ENCODE data around the gene PGLYRP2. TPM values are rescaled to one million over a fixed set of nuclear protein-coding genes. Genes with fewer than 3 reads are reported as not detected.

Gene PGLYRP2
- total and polyA plus RNA-seq, 2 donors: 0.14 to 0.71 TPM

- WGBS: 98% methylated on average over 13 of the region's 13 CpGs
- Histone ChIP-seq H3K4me1 (ENCODE audit: control insufficient read depth in 2 of 2, insufficient read depth in 2 of 2, low read length in 2 of 2) (peaks cover 2 to 6% of the 10 kb centered on the region in 2 donors), H3K36me3 (ENCODE audit: control insufficient read depth in 2 of 2, insufficient read depth in 2 of 2, low read length in 1 of 2) (peaks cover 69 to 70% of the 10 kb centered on the region in 2 donors), H3K9me3 (ENCODE audit: control insufficient read depth in 2 of 2, insufficient read depth in 1 of 2, low read length in 1 of 2) (peaks cover 5 to 10% of the 10 kb centered on the region in 2 donors), H3K4me3 (ENCODE audit: low read length in 2 of 2) (no peak overlapping the region), H3K27ac (ENCODE audit: low read depth in 1 of 2, low read length in 1 of 2) (no peak overlapping the region), H3K27me3 (ENCODE audit: control insufficient read depth in 2 of 2, insufficient read depth in 1 of 2, low read length in 1 of 2) (no peaks in the 10 kb centered on the region)
- no peak for DNase-seq (ENCODE audit: low read depth in 6 of 9, low spot score in 9 of 9)
Measured at GRCh38 chr19:15424121-15424520, 55.2 kb downstream of the PGLYRP2 start.

GRCh38 chr19:15423130-15423529, 56.2 kb downstream of the PGLYRP2 start:
- Histone ChIP-seq H3K9me3 (ENCODE audit: control insufficient read depth in 2 of 2, insufficient read depth in 1 of 2, low read length in 1 of 2) (peaks cover 5 to 10% of the 10 kb centered on the region in 2 donors), H3K4me1 (ENCODE audit: control insufficient read depth in 2 of 2, insufficient read depth in 2 of 2, low read length in 2 of 2) (peaks cover 2 to 7% of the 10 kb centered on the region in 2 donors), H3K27ac (ENCODE audit: low read depth in 1 of 2, low read length in 1 of 2) (no peak overlapping the region), H3K36me3 (ENCODE audit: control insufficient read depth in 2 of 2, insufficient read depth in 2 of 2, low read length in 1 of 2) (peaks cover 61 to 65% of the 10 kb centered on the region in 2 donors), H3K27me3 (ENCODE audit: control insufficient read depth in 2 of 2, insufficient read depth in 1 of 2, low read length in 1 of 2) (no peaks in the 10 kb centered on the region), H3K4me3 (ENCODE audit: low read length in 2 of 2) (no peak overlapping the region)
- DNase-seq (ENCODE audit: low read depth in 6 of 9, low spot score in 9 of 9): no peak
- WGBS: 98% methylated on average over 6 of the region's 6 CpGs

- Histone ChIP-seq H3K4me3 (ENCODE audit: low read length in 2 of 2) (no peak overlapping the region), H3K4me1 (ENCODE audit: control insufficient read depth in 2 of 2, insufficient read depth in 2 of 2, low read length in 2 of 2) (peaks cover 7 to 10% of the 10 kb centered on the region in 2 donors), H3K27me3 (ENCODE audit: control insufficient read depth in 2 of 2, insufficient read depth in 1 of 2, low read length in 1 of 2) (no peaks in the 10 kb centered on the region), H3K36me3 (ENCODE audit: control insufficient read depth in 2 of 2, insufficient read depth in 2 of 2, low read length in 1 of 2) (peaks cover 55 to 58% of the 10 kb centered on the region in 2 donors), H3K9me3 (ENCODE audit: control insufficient read depth in 2 of 2, insufficient read depth in 1 of 2, low read length in 1 of 2) (peaks cover 5 to 10% of the 10 kb centered on the region in 2 donors), H3K27ac (ENCODE audit: low read depth in 1 of 2, low read length in 1 of 2) (no peak overlapping the region)
- WGBS: 95% methylated on average over 22 of the region's 22 CpGs
- DNase-seq (ENCODE audit: low read depth in 6 of 9, low spot score in 9 of 9): no peak
Measured at GRCh38 chr19:15422296-15423075, 56.8 kb downstream of the PGLYRP2 start.

- Histone ChIP-seq H3K4me3 (ENCODE audit: low read length in 2 of 2) (no peak overlapping the region), H3K9me3 (ENCODE audit: control insufficient read depth in 2 of 2, insufficient read depth in 1 of 2, low read length in 1 of 2) (peaks cover 5 to 10% of the 10 kb centered on the region in 2 donors), H3K36me3 (ENCODE audit: control insufficient read depth in 2 of 2, insufficient read depth in 2 of 2, low read length in 1 of 2) (peaks cover 48 to 51% of the 10 kb centered on the region in 2 donors), H3K4me1 (ENCODE audit: control insufficient read depth in 2 of 2, insufficient read depth in 2 of 2, low read length in 2 of 2) (peaks cover 12 to 17% of the 10 kb centered on the region in 2 donors), H3K27ac (ENCODE audit: low read depth in 1 of 2, low read length in 1 of 2) (no peak overlapping the region), H3K27me3 (ENCODE audit: control insufficient read depth in 2 of 2, insufficient read depth in 1 of 2, low read length in 1 of 2) (no peaks in the 10 kb centered on the region)
- no peak for DNase-seq (ENCODE audit: low read depth in 6 of 9, low spot score in 9 of 9)
- WGBS: 97% methylated on average over 15 of the region's 15 CpGs
Measured at GRCh38 chr19:15421721-15422260, 57.5 kb downstream of the PGLYRP2 start.

- no peaks in the 10 kb centered on the region for H3K27me3 ChIP-seq (ENCODE audit: control insufficient read depth in 2 of 2, insufficient read depth in 1 of 2, low read length in 1 of 2)
- DNase-seq (ENCODE audit: low read depth in 6 of 9, low spot score in 9 of 9): no peak
- H3K36me3 ChIP-seq (ENCODE audit: control insufficient read depth in 2 of 2, insufficient read depth in 2 of 2, low read length in 1 of 2): peaks cover 45% of the 10 kb centered on the region in 2 donors
- peaks cover 16 to 17% of the 10 kb centered on the region in 2 donors for H3K4me1 ChIP-seq (ENCODE audit: control insufficient read depth in 2 of 2, insufficient read depth in 2 of 2, low read length in 2 of 2)
- no peak overlapping the region for H3K4me3 ChIP-seq (ENCODE audit: low read length in 2 of 2)
- WGBS: 96% methylated on average over 12 of the region's 12 CpGs
- no peak overlapping the region for H3K27ac ChIP-seq (ENCODE audit: low read depth in 1 of 2, low read length in 1 of 2)
- H3K9me3 ChIP-seq (ENCODE audit: control insufficient read depth in 2 of 2, insufficient read depth in 1 of 2, low read length in 1 of 2): peaks cover 5 to 10% of the 10 kb centered on the region in 2 donors
Measured at GRCh38 chr19:15421136-15421695, 58.1 kb downstream of the PGLYRP2 start.

GRCh38 chr19:15419413-15420025, 59.8 kb downstream of the PGLYRP2 start:
- H3K4me3 ChIP-seq (ENCODE audit: low read length in 2 of 2): peak overlapping the region in 1 of 2 donors; percentile 99
- no peak for DNase-seq (ENCODE audit: low read depth in 6 of 9, low spot score in 9 of 9)

More at GRCh38 chr19:15419413-15420025, 59.8 kb downstream of the PGLYRP2 start:
- H3K27ac ChIP-seq (ENCODE audit: low read depth in 1 of 2, low read length in 1 of 2): peak overlapping the region in 1 of 2 donors; percentile 20
- WGBS: 51% methylated on average over 16 of the region's 16 CpGs
- H3K36me3 ChIP-seq (ENCODE audit: control insufficient read depth in 2 of 2, insufficient read depth in 2 of 2, low read length in 1 of 2): peaks cover 34 to 41% of the 10 kb centered on the region in 2 donors
- H3K27me3 ChIP-seq (ENCODE audit: control insufficient read depth in 2 of 2, insufficient read depth in 1 of 2, low read length in 1 of 2): no peaks in the 10 kb centered on the region
- H3K9me3 ChIP-seq (ENCODE audit: control insufficient read depth in 2 of 2, insufficient read depth in 1 of 2, low read length in 1 of 2): peaks cover 5 to 10% of the 10 kb centered on the region in 2 donors
- peaks cover 16 to 17% of the 10 kb centered on the region in 2 donors for H3K4me1 ChIP-seq (ENCODE audit: control insufficient read depth in 2 of 2, insufficient read depth in 2 of 2, low read length in 2 of 2)

Other genes with a start within 250 kb of the PGLYRP2 start
- 0.71 TPM for gene EPHX3, start 247.1 kb downstream of the PGLYRP2 start, total RNA-seq
- 4.8 TPM for gene EPHX3, start 247.1 kb downstream of the PGLYRP2 start, polyA plus RNA-seq
- gene BRD4, start 147.0 kb downstream of the PGLYRP2 start, total RNA-seq: 7.6 TPM
- 26.0 TPM for gene BRD4, start 147.0 kb downstream of the PGLYRP2 start, polyA plus RNA-seq
- gene AKAP8, start 99.7 kb downstream of the PGLYRP2 start, total RNA-seq: 18.0 TPM
- gene AKAP8, start 99.7 kb downstream of the PGLYRP2 start, polyA plus RNA-seq: 25.4 TPM
- gene AKAP8L, start 60.5 kb downstream of the PGLYRP2 start, total RNA-seq: 64.1 TPM
- gene AKAP8L, start 60.5 kb downstream of the PGLYRP2 start, polyA plus RNA-seq: 128 TPM
- 2.9 TPM for gene WIZ, start 29.5 kb downstream of the PGLYRP2 start, total RNA-seq
- 13.3 TPM for gene WIZ, start 29.5 kb downstream of the PGLYRP2 start, polyA plus RNA-seq
- 30.8 TPM for gene RASAL3, start 15.0 kb downstream of the PGLYRP2 start, total RNA-seq
- gene RASAL3, start 15.0 kb downstream of the PGLYRP2 start, polyA plus RNA-seq: 68.1 TPM
- 0.09 TPM for gene CYP4F22, start 29.0 kb upstream of the PGLYRP2 start, total RNA-seq
- gene CYP4F22, start 29.0 kb upstream of the PGLYRP2 start, polyA plus RNA-seq: 0.64 TPM
- gene CYP4F8, start 135.7 kb upstream of the PGLYRP2 start, total RNA-seq: 0.28 TPM
- 18.3 TPM for gene CYP4F8, start 135.7 kb upstream of the PGLYRP2 start, polyA plus RNA-seq
- gene CYP4F3, start 161.4 kb upstream of the PGLYRP2 start, total RNA-seq: 0.24 TPM
- 2.1 TPM for gene CYP4F3, start 161.4 kb upstream of the PGLYRP2 start, polyA plus RNA-seq
- 1.4 TPM for gene CYP4F12, start 193.6 kb upstream of the PGLYRP2 start, total RNA-seq
- 6.8 TPM for gene CYP4F12, start 193.6 kb upstream of the PGLYRP2 start, polyA plus RNA-seq
- not detected for gene OR10H2, start 248.5 kb upstream of the PGLYRP2 start, total RNA-seq
- not detected for gene OR10H2, start 248.5 kb upstream of the PGLYRP2 start, polyA plus RNA-seq

Measured in thymus (tissue), 11 donors.